Measurements from ENCODE around the gene LRRC70.
"Not testable (repeated sequence)": the region's sequence is repeated elsewhere in the genome, so short reads cannot be mapped to it uniquely, and the experiment has no call there.

LRRC70 gene

DNA sequence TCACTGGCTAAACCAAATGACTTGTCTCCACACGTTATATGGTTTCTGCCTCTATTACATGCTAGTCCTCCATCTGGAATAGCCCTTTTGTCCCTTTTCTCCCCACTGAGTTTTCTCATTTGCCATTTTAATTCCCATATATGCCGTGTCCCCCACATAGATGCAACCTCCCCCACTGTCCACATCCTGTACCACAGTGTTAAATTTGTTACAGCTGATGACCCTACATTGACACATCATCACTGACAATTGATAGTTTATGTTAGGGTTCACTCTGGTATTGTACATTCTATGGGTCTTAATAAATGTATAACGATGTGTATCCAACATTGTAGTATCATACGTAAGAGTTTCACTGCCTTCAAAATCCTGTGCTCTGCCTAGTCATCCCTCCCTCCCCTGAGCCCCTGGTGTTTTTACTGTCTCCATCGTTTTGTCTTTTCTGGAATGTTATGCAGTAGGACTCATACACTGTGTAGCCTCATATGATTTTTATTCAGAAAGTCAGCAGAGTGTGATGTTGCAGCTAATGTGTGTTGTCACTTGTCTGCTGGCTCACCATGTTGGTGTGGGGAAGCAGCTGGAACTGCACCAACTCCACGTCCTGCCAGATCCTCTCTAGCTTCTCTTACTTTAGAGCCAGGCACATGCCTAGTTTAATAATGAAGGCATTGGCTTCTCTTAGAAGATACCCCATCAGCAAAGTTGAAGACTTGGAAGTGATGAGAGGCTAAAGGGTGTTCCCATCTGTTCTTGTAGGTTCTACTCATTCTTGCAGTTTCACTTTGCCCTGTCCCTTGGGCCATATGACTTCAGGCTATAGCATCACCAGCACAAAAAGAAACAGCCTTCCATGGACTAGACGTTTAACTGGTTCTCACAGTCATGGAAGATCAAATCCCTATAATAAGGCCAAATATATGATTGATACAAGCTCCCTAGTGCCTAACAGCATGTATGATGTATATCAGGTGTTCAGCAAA, 30.2 kb downstream of the LRRC70 start:
- no peak for DNase-seq

DNA sequence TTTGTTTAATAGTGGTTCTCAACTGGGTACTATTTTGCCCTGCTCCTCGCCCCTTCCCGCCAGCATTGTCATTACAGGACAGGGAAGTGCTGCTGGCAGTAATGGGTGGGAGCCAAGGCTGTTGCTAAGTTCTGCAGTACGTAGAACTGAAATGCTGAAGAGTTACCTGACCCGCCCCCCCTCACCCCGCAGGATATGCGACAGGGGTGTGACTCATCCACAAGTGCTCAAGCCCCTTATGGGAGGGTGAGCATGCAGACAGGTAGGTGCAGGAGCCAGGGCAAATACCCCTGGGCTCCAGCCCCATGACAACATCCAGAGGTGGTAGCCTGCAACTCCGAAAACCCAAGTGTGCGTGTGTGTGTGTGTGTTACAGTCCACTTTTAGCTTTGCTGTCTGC, 35.7 kb downstream of the LRRC70 start:
- no peak for DNase-seq

DNA sequence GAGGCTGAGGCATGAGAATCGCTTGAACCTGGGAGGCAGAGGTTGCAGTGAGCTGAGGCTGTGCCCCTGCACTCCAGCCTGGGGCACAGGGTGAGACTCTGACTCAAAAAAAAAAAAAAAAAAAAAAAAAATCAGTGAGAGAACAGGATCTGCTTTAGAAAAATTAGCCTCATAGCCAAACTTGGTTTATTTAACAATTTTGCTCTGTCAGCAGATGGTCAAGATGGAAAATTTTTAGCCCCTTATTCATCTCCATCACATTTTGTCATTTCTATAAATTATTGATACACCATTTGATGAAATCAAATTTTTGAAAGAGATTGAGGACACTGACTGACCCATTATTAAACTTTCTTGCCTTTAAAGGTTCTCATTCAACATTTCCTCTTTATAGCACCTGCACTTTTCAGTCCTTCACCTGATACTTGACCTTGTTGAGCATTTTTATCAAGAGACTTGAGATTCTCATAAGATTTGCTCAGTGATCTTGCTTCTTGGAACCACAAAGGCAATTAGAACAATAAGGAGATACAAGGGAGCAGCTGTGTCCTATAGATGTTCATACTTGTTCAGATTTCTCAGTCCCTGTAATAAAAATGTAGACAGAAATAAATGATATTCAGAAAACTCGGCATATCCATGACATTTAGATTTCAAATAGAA, 38.1 kb downstream of the LRRC70 start:
- no peak for DNase-seq

DNA sequence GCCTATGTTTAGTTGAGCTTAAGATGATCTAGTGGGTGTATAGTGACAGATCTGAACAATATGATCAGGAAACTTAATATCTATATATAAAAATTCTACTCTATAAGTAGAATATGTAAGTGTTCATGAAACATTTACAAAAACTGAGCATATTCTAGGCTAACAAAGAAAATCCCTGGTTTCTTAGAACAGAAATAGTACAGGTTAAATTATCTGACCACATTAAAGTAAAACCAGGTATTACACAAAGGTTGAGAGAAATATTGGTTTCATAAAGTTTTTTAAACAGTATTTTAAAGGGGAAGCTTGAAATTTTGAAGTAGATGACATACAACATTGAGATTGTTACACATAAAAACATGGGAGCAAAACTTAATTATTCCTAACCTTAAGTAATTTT, 39.3 kb downstream of the LRRC70 start:
- DNase-seq: no peak

DNA sequence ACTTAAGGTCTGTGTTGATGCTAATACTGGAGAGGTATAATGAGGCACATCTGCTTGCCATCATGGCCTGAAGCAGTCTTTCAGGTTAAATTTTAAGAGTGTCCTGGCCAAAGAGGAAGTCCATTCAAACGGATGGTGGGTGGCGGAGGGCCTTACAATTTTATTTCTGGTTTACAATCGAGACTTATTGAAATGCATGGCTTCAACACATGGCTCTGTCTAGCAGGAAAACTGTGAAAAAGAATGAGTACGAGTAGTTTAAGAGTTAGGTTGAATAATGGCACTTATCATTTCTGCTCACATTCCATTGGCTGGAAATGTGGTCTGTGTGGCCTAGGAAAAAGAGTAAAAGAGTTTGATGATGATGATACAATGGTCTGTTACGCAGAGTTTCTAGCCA, 42.1 kb downstream of the LRRC70 start:
- DNase-seq: no peak

DNA sequence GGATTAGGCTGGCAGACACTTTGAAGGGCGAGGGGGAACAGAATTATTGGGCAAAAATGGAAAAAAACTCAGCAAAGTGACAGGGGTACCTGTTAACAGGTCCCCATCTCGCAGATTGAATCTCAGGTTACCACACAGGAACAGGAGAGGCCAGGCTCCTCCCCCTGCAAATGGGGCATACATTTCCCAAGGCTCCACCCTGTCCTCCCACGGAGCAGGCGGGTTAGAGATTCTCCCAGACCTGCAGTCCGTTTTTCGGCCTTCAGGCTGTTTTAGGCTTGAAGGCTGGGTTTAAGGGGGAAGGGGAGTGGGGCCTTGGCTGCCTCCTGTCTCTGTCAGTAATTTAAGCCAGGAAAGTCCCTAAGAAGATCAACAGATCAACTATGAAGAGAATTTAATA, 42.7 kb downstream of the LRRC70 start:
- DNase-seq: no peak

DNA sequence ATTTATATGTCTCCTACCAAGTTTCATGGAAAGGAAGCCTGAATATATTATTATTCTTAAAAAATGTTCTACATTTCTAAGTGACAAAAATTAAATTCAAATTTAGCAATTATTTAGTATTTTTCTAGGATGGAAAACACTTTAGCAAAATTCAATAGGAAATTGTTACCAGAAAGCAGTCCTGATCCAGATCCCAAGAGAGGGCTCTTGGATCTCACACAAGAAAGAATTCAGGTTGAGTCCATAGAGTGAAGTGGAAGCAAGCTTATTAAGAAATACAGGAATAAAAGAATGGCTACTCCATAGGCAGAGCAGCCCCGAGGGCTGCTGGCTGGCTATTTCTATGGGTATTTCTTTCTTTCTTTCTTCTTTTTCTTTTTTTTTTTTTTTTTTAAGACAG, 44.7 kb downstream of the LRRC70 start:
- DNase-seq: no peak

DNA sequence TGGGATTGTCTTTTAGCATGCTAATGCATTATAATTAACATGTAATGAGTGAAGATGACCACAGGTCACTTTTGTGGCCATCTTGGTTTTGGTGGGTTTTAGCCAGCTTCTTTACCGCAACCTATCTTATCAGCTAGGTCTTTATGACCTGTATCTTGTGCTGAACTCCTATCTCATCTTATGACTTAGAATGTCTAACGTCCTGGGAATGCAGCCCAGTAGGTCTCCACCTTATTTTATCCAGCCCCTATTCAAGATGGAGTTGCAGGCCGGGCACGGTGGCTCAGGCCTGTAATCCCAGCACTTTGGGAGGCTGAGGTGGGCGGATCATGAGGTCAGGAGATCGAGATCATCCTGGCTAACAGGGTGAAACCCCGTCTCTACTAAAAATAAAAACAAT, 45.8 kb downstream of the LRRC70 start:
- not testable (repeated sequence) for DNase-seq

DNA sequence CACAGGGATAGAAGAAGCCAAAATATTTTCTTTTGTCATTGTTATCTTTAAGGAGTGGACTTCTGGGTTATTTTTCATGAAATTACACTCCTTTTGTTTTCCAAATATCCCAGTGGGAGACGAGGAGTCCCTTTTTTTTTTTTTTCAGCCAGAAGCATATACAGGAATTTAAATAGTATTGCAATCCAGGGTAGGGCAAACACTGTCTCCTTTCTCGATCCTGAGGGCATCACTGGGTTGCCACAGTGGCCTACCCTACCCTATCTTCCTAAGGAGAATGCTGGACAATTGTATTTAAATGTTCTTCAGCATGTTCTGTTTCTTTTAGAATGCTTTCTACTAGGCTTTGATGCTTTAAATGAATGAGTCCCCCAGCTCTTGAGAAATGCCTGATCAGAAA, 47.9 kb downstream of the LRRC70 start:
- DNase-seq: no peak

DNA sequence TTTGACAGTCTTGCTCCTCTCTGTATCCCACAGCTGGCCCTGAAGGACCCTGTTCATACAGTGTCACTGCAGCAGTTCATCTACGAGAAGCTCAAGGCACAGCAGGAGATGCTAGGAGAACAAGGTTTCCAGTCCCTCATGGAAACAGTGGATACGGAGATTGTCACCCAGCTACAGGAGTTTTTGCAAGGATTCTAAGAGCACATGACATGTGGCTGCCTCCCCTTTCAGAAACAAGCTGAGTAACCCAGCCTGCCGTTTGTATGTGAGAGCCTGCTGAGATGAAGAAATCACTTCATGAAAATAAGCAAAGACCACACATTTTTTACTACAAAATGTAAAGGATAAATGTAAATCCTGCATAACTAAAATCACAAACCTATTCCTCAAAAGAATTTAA, 48.5 kb downstream of the LRRC70 start:
- no peak for DNase-seq

DNA sequence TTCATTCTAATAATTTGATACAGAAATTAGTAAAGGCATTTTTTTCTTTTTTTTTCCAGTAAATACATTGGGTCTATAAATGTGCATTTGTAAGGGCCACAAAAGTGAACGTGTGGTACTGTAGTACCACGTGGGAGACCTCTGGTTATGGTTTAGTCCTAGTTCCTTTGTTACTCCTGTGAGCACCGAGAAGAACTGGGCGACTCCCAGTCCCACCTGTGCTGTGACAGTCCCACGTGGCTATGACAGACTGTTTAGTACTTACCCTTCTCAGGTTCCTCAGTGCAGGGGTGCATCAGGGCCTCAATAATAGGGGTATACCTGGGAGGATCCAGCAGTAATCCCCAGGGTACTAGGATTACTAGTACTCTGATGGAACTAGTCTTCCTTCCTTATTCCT, 49.3 kb downstream of the LRRC70 start:
- no peak for DNase-seq
